PC-9 (cell line): Measurements from ENCODE around the gene CCDC194. TPM values are rescaled to one million over a fixed set of nuclear protein-coding genes. Genes with fewer than 3 reads are reported as not detected.

ENCODE experiments used
- BruUV-seq: library from RNA; stranded (reverse); fragments of 400-500 nt; replicated peaks from 2 replicates; lab custom pipeline; 2021; lab: Mats Ljungman, UMichigan
- CTCF ChIA-PET: fragments of 300-600 bp; sonication (Branson Sonifier 250); formaldehyde crosslinking; loops from one replicate; lab custom pipeline; 2022; ENCODE audit warnings: antibody characterized with exemption; lab: Charles Lee
- POLR2A ChIA-PET: fragments of 300-600 bp; sonication (Branson Sonifier 250); formaldehyde crosslinking; loops from one replicate; lab custom pipeline; 2022; ENCODE audit warnings: antibody characterized with exemption; ENCODE audit not compliant: unreplicated experiment; lab: Charles Lee
- DNase-seq, 2 experiments: peaks; one replicate each; pipeline versions ENCODE4 v3.0.0 to v3.0.0-alpha.2; 2015 to 2022; ENCODE audit warnings: mixed read lengths in 1 of 2
- H2AFZ ChIP-seq: fragments of 200-600 bp; sonication (generic); 2 replicates; pipeline ENCODE4 v1.8.1; 2017; ENCODE audit warnings: antibody characterized with exemption
- H3F3A ChIP-seq: fragments of 200-600 bp; sonication (generic); 2 replicates; pipeline ENCODE4 v1.8.1; 2017; ENCODE audit warnings: antibody characterized with exemption, mild to moderate bottlenecking, low read depth; ENCODE audit not compliant: insufficient read depth
- H3K27ac ChIP-seq: fragments of 200-600 bp; sonication (generic); 2 replicates; pipeline ENCODE4 v1.6.1; 2016; ENCODE audit warnings: mixed run types
- H3K27me3 ChIP-seq: fragments of 200-600 bp; sonication (generic); 2 replicates; pipeline ENCODE4 v1.6.1; 2016; ENCODE audit warnings: low read depth, mixed run types; ENCODE audit not compliant: insufficient read depth
- H3K36me3 ChIP-seq: fragments of 200-600 bp; sonication (generic); 2 replicates; pipeline ENCODE4 v1.6.1; 2016; ENCODE audit warnings: low read depth, mixed run types
- H3K4me1 ChIP-seq: fragments of 200-600 bp; sonication (generic); replicated peaks from 2 replicates; pipeline ENCODE4 v1.6.1; 2016; ENCODE audit warnings: mixed run types; ENCODE audit not compliant: insufficient read depth
- H3K4me2 ChIP-seq: fragments of 200-600 bp; sonication (generic); 2 replicates; pipeline ENCODE4 v1.6.1; 2017; ENCODE audit warnings: mixed run types
- H3K4me3 ChIP-seq: fragments of 200-600 bp; sonication (generic); 2 replicates; pipeline ENCODE4 v1.6.1; 2016; ENCODE audit warnings: mixed run types
- H3K79me2 ChIP-seq: fragments of 200-600 bp; sonication (generic); 2 replicates; pipeline ENCODE4 v1.6.1; 2017; ENCODE audit warnings: low read depth, mixed run types
- H3K9me2 ChIP-seq: fragments of 200-600 bp; sonication (generic); 2 replicates; pipeline ENCODE4 v1.8.1; 2017; ENCODE audit warnings: mild to moderate bottlenecking; ENCODE audit not compliant: insufficient read depth
- H3K9me3 ChIP-seq: fragments of 200-600 bp; sonication (generic); 2 replicates; pipeline ENCODE4 v1.8.1; 2016; ENCODE audit warnings: low read depth; ENCODE audit not compliant: insufficient read depth
- H4K20me1 ChIP-seq: fragments of 200-600 bp; sonication (generic); 2 replicates; pipeline ENCODE4 v1.8.1; 2017; ENCODE audit not compliant: insufficient read depth
- CTCF ChIP-seq: fragments of 200-600 bp; sonication (generic); conservative IDR thresholded peaks from 2 replicates; pipeline ENCODE4 v1.6.1; 2017; ENCODE audit warnings: mixed run types, antibody characterized with exemption, mild to moderate bottlenecking, moderate library complexity
- EZH2 ChIP-seq: fragments of 200-600 bp; sonication (generic); IDR thresholded peaks from 2 replicates; pipeline ENCODE4 v1.8.0; 2017; ENCODE audit warnings: antibody characterized with exemption, low read depth
- intact Hi-C: fragments of 100-400 bp; cut with micrococcal nuclease; formaldehyde crosslinking; loops from one replicate; pipeline ENCODE4 v1.10.0; 2022; ENCODE audit not compliant: unreplicated experiment
- total RNA-seq: library from RNA; stranded (reverse); gene quantifications from 2 replicates; pipeline ENCODE4 v1.2.3, GENCODE V29; 2021

The CCDC194 gene
- total RNA-seq, 1 experiment from 2014 or later: not detected

- Histone ChIP-seq H3K27me3 (no peaks in the 10 kb centered on the region), H3F3A (peaks cover 47% of the 10 kb centered on the region; the same call in 1 of the 2 replicates), H3K36me3 (peaks cover 6% of the 10 kb centered on the region; the same call in 1 of the 2 replicates), H4K20me1 (no peaks in the 10 kb centered on the region; the same call in 1 of the 2 replicates), H3K4me2 (no peak overlapping the region), H3K79me2 (peaks cover 14% of the 10 kb centered on the region), H3K27ac (no peak overlapping the region), H3K4me1 (peaks cover 7% of the 10 kb centered on the region), H3K9me3 (no peaks in the 10 kb centered on the region), H3K4me3 (no peak overlapping the region), H3K9me2 (no peaks in the 10 kb centered on the region), H2AFZ (no peak overlapping the region)
- intact Hi-C loops: no loop called here
- no peak for DNase-seq
- ChIA-PET POLR2A (no interaction called here), CTCF (no interaction called here)
- TF ChIP-seq CTCF (no peak), EZH2 (no peak)
- BruUV-seq: no TSS peak
These were observed 52.6 kb downstream of the CCDC194 start for GRCh38 chr19:17341386-17341785.

GRCh38 chr19:17340871-17341357 is 53.1 kb downstream of the CCDC194 start:
- H3K27me3 ChIP-seq: no peaks in the 10 kb centered on the region
- no peak for TF ChIP-seq EZH2
- no peak for TF ChIP-seq CTCF
- peaks cover 6% of the 10 kb centered on the region; the same call in 1 of the 2 replicates for H3K36me3 ChIP-seq
- H3K79me2 ChIP-seq: peaks cover 14% of the 10 kb centered on the region
- DNase-seq: no peak
- H3K9me3 ChIP-seq: no peaks in the 10 kb centered on the region
- peaks cover 12% of the 10 kb centered on the region for H3K4me1 ChIP-seq
- ChIA-PET CTCF (no interaction called here), POLR2A (no interaction called here)
- no peaks in the 10 kb centered on the region; the same call in 1 of the 2 replicates for H4K20me1 ChIP-seq
- no peak overlapping the region for H2AFZ ChIP-seq
- H3F3A ChIP-seq: peaks cover 49% of the 10 kb centered on the region; the same call in 1 of the 2 replicates
- no peak overlapping the region for H3K4me3 ChIP-seq
- intact Hi-C loops: no loop called here
- no peaks in the 10 kb centered on the region for H3K9me2 ChIP-seq
- H3K4me2 ChIP-seq: no peak overlapping the region
- no TSS peak for BruUV-seq
- H3K27ac ChIP-seq: no peak overlapping the region

Other genes starting within 250 kb of the CCDC194 start
- 19.8 and 22.5 TPM in 2 replicates for gene USE1, start 178.8 kb downstream of the CCDC194 start, total RNA-seq
- 30.6 and 34.5 TPM in 2 replicates for gene OCEL1, start 168.0 kb downstream of the CCDC194 start, total RNA-seq
- gene NR2F6, start 148.3 kb downstream of the CCDC194 start, total RNA-seq: 90.8 and 112 TPM in 2 replicates
- gene USHBP1, start 129.5 kb downstream of the CCDC194 start, total RNA-seq: not detected in 2 replicates
- 127 and 152 TPM in 2 replicates for gene BABAM1, start 126.8 kb downstream of the CCDC194 start, total RNA-seq
- gene ANKLE1, start 112.3 kb downstream of the CCDC194 start, total RNA-seq: 0.65 and 1.2 TPM in 2 replicates
- gene ABHD8, start 90.8 kb downstream of the CCDC194 start, total RNA-seq: 32.2 and 37.5 TPM in 2 replicates
- gene MRPL34, start 88.3 kb downstream of the CCDC194 start, total RNA-seq: 64.8 and 70.8 TPM in 2 replicates
- gene DDA1, start 84.6 kb downstream of the CCDC194 start, total RNA-seq: 47.6 and 72.5 TPM in 2 replicates
- gene ANO8, start 59.3 kb downstream of the CCDC194 start, total RNA-seq: 11.4 and 15.1 TPM in 2 replicates
- 48.8 and 50.7 TPM in 2 replicates for gene GTPBP3, start 56.6 kb downstream of the CCDC194 start, total RNA-seq
- not detected in 2 replicates for gene PLVAP, start 16.9 kb downstream of the CCDC194 start, total RNA-seq
- gene BST2, start 11.4 kb upstream of the CCDC194 start, total RNA-seq: 2.7 and 3.3 TPM in 2 replicates
- gene MVB12A, start 25.9 kb upstream of the CCDC194 start, total RNA-seq: 58.1 and 80.0 TPM in 2 replicates
- gene TMEM221, start 54.5 kb upstream of the CCDC194 start, total RNA-seq: 2.0 and 3.9 TPM in 2 replicates
- not detected in 2 replicates for gene NXNL1, start 66.7 kb upstream of the CCDC194 start, total RNA-seq
- 30.8 and 40.2 TPM in 2 replicates for gene SLC27A1, start 76.3 kb upstream of the CCDC194 start, total RNA-seq
- gene PGLS, start 117.5 kb upstream of the CCDC194 start, total RNA-seq: 175 and 290 TPM in 2 replicates
- 82.9 and 88.8 TPM in 2 replicates for gene COLGALT1, start 161.5 kb upstream of the CCDC194 start, total RNA-seq